Testis (tissue), 2 donors: ENCODE results near the gene EMC9.

Source experiments
- POLR2A ChIP-seq: fragments of 450-650 bp; IDR thresholded peaks from one replicate; pipeline ENCODE4 v1.6.1; 2017; ENCODE audit warnings: antibody characterized with exemption, mild to moderate bottlenecking, moderate library complexity
- TF ChIP-seq, protein P1 (sequence below), 3 experiments: fragments of 450-650 bp in 2 of 3; fragments of 200-600 bp in 1 of 3; sonication (generic) in 1 of 3; IDR thresholded peaks; one replicate each; pipeline ENCODE4 v1.5.1; 2016 to 2019; ENCODE audit warnings: antibody characterized with exemption in 3 of 3, mild to moderate bottlenecking in 2 of 3, moderate library complexity in 1 of 3

DNA sequence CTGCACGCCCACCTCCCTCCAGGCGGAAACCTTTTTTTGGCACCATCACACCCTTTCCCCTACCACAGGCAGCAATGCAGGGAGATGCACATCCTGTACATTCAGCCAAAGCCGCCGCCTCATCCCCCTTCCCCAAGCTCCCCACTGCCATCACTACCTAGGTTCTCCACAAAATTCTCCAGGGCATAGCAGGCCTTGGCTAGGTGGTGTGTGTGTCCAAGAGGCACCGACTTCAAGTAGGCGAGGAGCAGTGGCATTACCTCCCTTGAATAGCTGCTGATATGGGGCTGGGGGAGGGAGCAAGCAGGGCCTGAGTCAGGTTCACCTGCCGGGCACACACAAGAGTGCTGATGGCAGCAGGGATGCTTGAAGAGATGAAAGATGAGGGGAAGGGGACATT lies 43.6 kb upstream of the EMC9 start:
- TF ChIP-seq, protein P1, sequence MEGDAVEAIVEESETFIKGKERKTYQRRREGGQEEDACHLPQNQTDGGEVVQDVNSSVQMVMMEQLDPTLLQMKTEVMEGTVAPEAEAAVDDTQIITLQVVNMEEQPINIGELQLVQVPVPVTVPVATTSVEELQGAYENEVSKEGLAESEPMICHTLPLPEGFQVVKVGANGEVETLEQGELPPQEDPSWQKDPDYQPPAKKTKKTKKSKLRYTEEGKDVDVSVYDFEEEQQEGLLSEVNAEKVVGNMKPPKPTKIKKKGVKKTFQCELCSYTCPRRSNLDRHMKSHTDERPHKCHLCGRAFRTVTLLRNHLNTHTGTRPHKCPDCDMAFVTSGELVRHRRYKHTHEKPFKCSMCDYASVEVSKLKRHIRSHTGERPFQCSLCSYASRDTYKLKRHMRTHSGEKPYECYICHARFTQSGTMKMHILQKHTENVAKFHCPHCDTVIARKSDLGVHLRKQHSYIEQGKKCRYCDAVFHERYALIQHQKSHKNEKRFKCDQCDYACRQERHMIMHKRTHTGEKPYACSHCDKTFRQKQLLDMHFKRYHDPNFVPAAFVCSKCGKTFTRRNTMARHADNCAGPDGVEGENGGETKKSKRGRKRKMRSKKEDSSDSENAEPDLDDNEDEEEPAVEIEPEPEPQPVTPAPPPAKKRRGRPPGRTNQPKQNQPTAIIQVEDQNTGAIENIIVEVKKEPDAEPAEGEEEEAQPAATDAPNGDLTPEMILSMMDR (IDR thresholded peaks at IDR 0.05) = no peak
- TF ChIP-seq POLR2A = no peak
